Measurements from ENCODE around the gene DACH2.
A peak's percentile ranks its signal among the peaks of the same experiment; 100 is the strongest.

DACH2 gene

DNA sequence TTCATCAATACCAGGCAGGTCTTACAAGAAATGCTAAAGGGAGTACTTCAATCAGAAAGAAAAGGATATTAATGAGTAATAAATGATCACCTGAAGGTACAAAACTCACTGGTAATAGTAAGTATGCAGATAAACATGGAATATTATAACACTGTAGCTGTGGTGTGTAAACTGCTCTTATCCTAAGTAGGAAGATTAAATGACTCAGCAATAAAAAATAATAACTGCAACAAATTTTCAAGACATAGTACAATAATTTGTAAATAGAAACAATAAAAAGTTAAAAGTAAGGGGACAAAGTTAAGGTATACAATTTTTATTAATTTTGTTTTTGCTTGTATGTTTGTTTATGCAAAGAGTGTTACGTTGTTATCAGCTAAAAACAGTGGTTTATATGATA, 43.7 kb upstream of the DACH2 start:
- H3K4me3 ChIP-seq (ENCODE audit: low read length): no peak overlapping the region
- H3K27me3 ChIP-seq (ENCODE audit: control insufficient read depth, low read length): no peaks in the 10 kb centered on the region
- H3K4me2 ChIP-seq (ENCODE audit: low read length): no peak overlapping the region
- H3K9me2 ChIP-seq (replicated peaks; ENCODE audit: control insufficient read depth, low read length): no peaks in the 10 kb centered on the region
- H4K20me1 ChIP-seq (ENCODE audit: control insufficient read depth, insufficient read depth, low read depth, low read length): no peaks in the 10 kb centered on the region
- no peaks in the 10 kb centered on the region for H3K9me3 ChIP-seq (ENCODE audit: control insufficient read depth, insufficient read depth, low read length)
- H3F3A ChIP-seq (ENCODE audit: control insufficient read depth, insufficient read depth): no peaks in the 10 kb centered on the region
- no peak overlapping the region for H3K27ac ChIP-seq (ENCODE audit: low read depth, low read length)
- H3K36me3 ChIP-seq (ENCODE audit: control insufficient read depth, low read length): no peaks in the 10 kb centered on the region
- no peaks in the 10 kb centered on the region for H3K4me1 ChIP-seq (ENCODE audit: control insufficient read depth, low read length)
- TF ChIP-seq, protein P1, sequence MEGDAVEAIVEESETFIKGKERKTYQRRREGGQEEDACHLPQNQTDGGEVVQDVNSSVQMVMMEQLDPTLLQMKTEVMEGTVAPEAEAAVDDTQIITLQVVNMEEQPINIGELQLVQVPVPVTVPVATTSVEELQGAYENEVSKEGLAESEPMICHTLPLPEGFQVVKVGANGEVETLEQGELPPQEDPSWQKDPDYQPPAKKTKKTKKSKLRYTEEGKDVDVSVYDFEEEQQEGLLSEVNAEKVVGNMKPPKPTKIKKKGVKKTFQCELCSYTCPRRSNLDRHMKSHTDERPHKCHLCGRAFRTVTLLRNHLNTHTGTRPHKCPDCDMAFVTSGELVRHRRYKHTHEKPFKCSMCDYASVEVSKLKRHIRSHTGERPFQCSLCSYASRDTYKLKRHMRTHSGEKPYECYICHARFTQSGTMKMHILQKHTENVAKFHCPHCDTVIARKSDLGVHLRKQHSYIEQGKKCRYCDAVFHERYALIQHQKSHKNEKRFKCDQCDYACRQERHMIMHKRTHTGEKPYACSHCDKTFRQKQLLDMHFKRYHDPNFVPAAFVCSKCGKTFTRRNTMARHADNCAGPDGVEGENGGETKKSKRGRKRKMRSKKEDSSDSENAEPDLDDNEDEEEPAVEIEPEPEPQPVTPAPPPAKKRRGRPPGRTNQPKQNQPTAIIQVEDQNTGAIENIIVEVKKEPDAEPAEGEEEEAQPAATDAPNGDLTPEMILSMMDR (IDR thresholded peaks at IDR 0.05; ENCODE audit: low read depth, low read length, poor library complexity, severe bottlenecking): no peak
- no peak for TF ChIP-seq EZH2phosphoT487 (IDR thresholded peaks at IDR 0.05; ENCODE audit: borderline replicate concordance, low read length)
- no peaks in the 10 kb centered on the region for H3K79me2 ChIP-seq (ENCODE audit: control insufficient read depth, low read length)

DNA sequence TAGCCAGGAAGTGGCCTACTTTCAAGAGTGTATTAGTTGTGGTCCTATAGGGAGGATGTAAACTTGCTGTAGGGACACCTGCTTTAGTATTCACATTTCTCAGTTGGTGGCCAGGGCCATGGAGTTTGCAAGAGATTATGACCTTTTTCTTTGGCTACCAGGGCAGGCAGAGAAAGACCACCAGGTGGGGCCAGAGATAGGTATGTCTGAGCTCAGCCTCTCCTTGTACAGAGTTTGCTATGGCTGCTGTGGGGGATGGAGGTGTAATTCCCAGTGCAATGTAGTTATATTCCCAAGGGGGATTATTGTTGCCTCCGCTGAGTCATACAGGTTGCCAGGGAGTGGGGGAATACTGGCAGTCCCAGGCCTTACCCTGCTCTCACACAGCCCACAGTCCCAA, 26.3 kb upstream of the DACH2 start:
- H3K36me3 ChIP-seq (ENCODE audit: control insufficient read depth, low read length): no peaks in the 10 kb centered on the region
- H3K4me2 ChIP-seq (ENCODE audit: low read length): no peak overlapping the region
- H3K79me2 ChIP-seq (ENCODE audit: control insufficient read depth, low read length): no peaks in the 10 kb centered on the region
- no peaks in the 10 kb centered on the region for H4K20me1 ChIP-seq (ENCODE audit: control insufficient read depth, insufficient read depth, low read depth, low read length)
- no peaks in the 10 kb centered on the region for H3F3A ChIP-seq (ENCODE audit: control insufficient read depth, insufficient read depth)
- no peaks in the 10 kb centered on the region for H3K27me3 ChIP-seq (ENCODE audit: control insufficient read depth, low read length)
- no peak for TF ChIP-seq EZH2phosphoT487 (IDR thresholded peaks at IDR 0.05; ENCODE audit: borderline replicate concordance, low read length)
- TF ChIP-seq, protein P1 (IDR thresholded peaks at IDR 0.05; ENCODE audit: low read depth, low read length, poor library complexity, severe bottlenecking): no peak
- H3K27ac ChIP-seq (ENCODE audit: low read depth, low read length): no peak overlapping the region
- no peaks in the 10 kb centered on the region for H3K4me1 ChIP-seq (ENCODE audit: control insufficient read depth, low read length)
- H3K9me2 ChIP-seq (replicated peaks; ENCODE audit: control insufficient read depth, low read length): no peaks in the 10 kb centered on the region
- H3K9me3 ChIP-seq (ENCODE audit: control insufficient read depth, insufficient read depth, low read length): no peaks in the 10 kb centered on the region
- H3K4me3 ChIP-seq (ENCODE audit: low read length): no peak overlapping the region

DNA sequence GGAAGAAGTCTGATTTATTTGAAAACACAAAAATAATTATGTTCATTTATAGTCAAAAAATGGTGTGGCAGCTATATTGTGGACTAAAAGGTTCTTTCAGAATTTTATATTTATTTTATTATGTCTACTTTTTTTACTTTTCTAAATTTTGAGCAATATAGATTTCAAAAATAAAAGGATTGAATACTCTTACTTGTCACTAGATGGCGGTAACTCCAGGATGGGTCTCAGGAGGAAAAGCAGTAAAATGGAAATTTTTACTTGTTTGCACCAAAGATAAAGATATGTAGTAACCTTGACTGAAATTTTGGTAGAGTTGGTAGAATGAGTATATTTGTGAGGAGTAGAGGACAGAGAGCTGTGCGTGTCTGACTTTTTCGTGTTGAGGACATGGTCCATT, 14.5 kb upstream of the DACH2 start:
- Histone ChIP-seq H3K4me1 (ENCODE audit: control insufficient read depth, low read length) (no peaks in the 10 kb centered on the region), H3K4me3 (ENCODE audit: low read length) (no peak overlapping the region)
- TF ChIP-seq EZH2phosphoT487 (IDR thresholded peaks at IDR 0.05; ENCODE audit: borderline replicate concordance, low read length): no peak
- TF ChIP-seq, protein P1 (IDR thresholded peaks at IDR 0.05; ENCODE audit: low read depth, low read length, poor library complexity, severe bottlenecking): peak; percentile 24

GRCh38 chrX:86137071-86137470, 11.2 kb upstream of the DACH2 start:
- H3K9me3 ChIP-seq (ENCODE audit: control insufficient read depth, insufficient read depth, low read length): no peaks in the 10 kb centered on the region
- H3F3A ChIP-seq (ENCODE audit: control insufficient read depth, insufficient read depth): no peaks in the 10 kb centered on the region
- H3K4me1 ChIP-seq (ENCODE audit: control insufficient read depth, low read length): no peaks in the 10 kb centered on the region
- no peak overlapping the region for H3K4me3 ChIP-seq (ENCODE audit: low read length)
- H3K27ac ChIP-seq (ENCODE audit: low read depth, low read length): no peak overlapping the region
- TF ChIP-seq, protein P1 (IDR thresholded peaks at IDR 0.05; ENCODE audit: low read depth, low read length, poor library complexity, severe bottlenecking): no peak
- TF ChIP-seq EZH2phosphoT487 (IDR thresholded peaks at IDR 0.05; ENCODE audit: borderline replicate concordance, low read length): no peak
- no peaks in the 10 kb centered on the region for H3K9me2 ChIP-seq (replicated peaks; ENCODE audit: control insufficient read depth, low read length)
- no peaks in the 10 kb centered on the region for H3K36me3 ChIP-seq (ENCODE audit: control insufficient read depth, low read length)
- no peaks in the 10 kb centered on the region for H3K79me2 ChIP-seq (ENCODE audit: control insufficient read depth, low read length)
- H3K4me2 ChIP-seq (ENCODE audit: low read length): no peak overlapping the region
- no peaks in the 10 kb centered on the region for H4K20me1 ChIP-seq (ENCODE audit: control insufficient read depth, insufficient read depth, low read depth, low read length)
- H3K27me3 ChIP-seq (ENCODE audit: control insufficient read depth, low read length): no peaks in the 10 kb centered on the region

More for the DNA sequence above, 14.5 kb upstream of the DACH2 start:
- Histone ChIP-seq H3F3A (ENCODE audit: control insufficient read depth, insufficient read depth) (no peaks in the 10 kb centered on the region), H3K9me2 (replicated peaks; ENCODE audit: control insufficient read depth, low read length) (no peaks in the 10 kb centered on the region), H3K36me3 (ENCODE audit: control insufficient read depth, low read length) (no peaks in the 10 kb centered on the region), H3K79me2 (ENCODE audit: control insufficient read depth, low read length) (no peaks in the 10 kb centered on the region), H3K9me3 (ENCODE audit: control insufficient read depth, insufficient read depth, low read length) (no peaks in the 10 kb centered on the region), H3K4me2 (ENCODE audit: low read length) (no peak overlapping the region), H4K20me1 (ENCODE audit: control insufficient read depth, insufficient read depth, low read depth, low read length) (no peaks in the 10 kb centered on the region), H3K27me3 (ENCODE audit: control insufficient read depth, low read length) (no peaks in the 10 kb centered on the region), H3K27ac (ENCODE audit: low read depth, low read length) (no peak overlapping the region)

Data from DOHH2 (cell line).